Dedifferentiated amniotic fluid mesenchymal stem cell (primary cell): Measurements from ENCODE around the gene PEX7.
"Not testable (repeated sequence)": the region's sequence is repeated elsewhere in the genome, so short reads cannot be mapped to it uniquely, and the experiment has no call there.

Source experiments
- DNase-seq: peaks from one replicate; pipeline ENCODE4 v3.0.0-alpha.2; 2016; ENCODE audit errors: extremely low spot score

PEX7 gene

DNA sequence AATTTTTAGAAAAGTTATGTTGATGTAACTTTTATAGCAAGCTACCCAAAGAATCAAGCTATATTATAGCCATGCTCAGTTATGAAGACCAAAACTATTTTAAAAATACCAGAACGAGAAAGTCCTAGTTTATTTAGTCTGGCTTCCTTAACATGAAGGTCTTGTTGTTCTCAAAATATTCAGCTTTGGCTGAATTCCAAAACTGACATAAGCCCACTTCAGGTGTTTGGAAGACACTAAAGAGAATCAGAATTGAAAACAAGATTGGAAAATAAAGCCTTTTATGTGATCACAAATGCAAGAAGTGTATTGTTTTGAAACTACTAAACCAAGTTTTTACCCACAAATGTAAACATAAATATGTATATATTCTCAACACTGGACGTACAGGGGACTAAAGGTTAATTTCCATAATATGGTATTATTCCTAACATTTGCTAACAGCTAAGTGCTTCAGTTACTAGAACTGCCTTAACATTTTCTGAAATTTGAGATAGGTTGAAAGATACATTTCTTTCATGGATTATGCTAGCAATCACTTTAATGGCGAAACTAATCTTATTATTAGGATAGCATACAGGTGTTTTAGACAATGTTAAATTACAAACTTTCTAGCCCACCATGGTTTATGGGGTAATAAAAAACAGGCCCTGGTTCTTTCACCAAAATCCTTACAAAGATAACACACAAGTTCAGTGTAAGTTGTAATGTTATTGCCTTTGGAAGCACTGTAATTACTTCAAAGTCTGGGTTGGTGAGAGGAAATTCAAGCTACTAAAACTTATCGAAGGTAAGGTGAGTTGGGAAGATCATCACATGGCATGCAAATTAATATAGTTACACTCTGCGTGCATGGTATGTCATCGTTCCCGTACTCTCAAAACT is 31.7 kb upstream of the PEX7 start:
- DNase-seq = no peak

- DNase-seq = no peak
Measured at GRCh38 chr6:136791296-136792094, 30.9 kb upstream of the PEX7 start.

- DNase-seq = no peak
Measured at GRCh38 chr6:136792095-136792409, 30.3 kb upstream of the PEX7 start.

- DNase-seq = peak; percentile 87
Measured at GRCh38 chr6:136792410-136793262, 29.8 kb upstream of the PEX7 start, which contains the start of gene MAP3K5. Gene MAP3K5, minus strand, starts transcription at chr6:136792477. Its CDS starts 320 bp downstream, at chr6:136792157.

DNA sequence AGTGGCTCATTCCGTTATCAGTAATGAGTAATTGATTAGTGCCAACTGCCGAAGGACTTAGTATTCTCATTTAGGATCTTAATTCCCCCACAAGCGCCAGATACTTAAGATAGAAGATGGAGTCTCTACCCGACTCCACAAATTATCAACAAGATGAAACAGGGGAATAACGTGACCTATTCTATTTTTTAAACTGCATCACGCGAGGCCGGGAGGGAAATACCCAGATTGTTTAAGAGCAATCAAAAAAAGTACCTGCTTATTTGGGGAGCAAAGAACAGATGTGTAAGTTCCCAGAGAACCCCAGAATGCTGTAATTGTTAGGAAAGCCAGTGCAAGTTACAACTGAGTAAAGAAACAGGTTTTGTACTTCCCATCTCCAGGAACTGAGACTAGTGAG is 29.0 kb upstream of the PEX7 start:
- no peak for DNase-seq

DNA sequence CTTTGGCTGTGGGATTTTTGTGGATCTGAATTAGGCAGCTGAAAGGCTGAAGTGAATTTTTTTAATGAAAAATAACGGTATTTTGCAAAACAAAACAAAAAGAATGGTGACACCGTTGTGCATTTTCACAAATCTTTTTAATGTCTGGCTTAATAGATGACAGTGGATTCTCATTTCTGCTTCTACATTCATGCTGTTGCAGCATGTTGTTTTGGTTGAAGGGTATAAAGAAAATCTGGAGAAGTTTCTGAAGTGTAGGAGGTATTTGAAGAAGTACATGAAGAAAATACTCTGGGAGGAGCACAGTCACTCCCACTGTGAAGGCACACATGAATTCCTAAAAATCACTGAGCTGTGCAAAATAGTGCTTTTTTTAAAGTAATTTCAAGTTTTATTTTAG is 27.0 kb upstream of the PEX7 start:
- no peak for DNase-seq

- DNase-seq = no peak
Measured at GRCh38 chr6:136795996-136796395, 26.4 kb upstream of the PEX7 start.

GRCh38 chr6:136798044-136798443 is 24.3 kb upstream of the PEX7 start:
- no peak for DNase-seq

GRCh38 chr6:136801581-136801980 is 20.8 kb upstream of the PEX7 start:
- DNase-seq = no peak

GRCh38 chr6:136803608-136804007 is 18.8 kb upstream of the PEX7 start:
- DNase-seq = no peak

DNA sequence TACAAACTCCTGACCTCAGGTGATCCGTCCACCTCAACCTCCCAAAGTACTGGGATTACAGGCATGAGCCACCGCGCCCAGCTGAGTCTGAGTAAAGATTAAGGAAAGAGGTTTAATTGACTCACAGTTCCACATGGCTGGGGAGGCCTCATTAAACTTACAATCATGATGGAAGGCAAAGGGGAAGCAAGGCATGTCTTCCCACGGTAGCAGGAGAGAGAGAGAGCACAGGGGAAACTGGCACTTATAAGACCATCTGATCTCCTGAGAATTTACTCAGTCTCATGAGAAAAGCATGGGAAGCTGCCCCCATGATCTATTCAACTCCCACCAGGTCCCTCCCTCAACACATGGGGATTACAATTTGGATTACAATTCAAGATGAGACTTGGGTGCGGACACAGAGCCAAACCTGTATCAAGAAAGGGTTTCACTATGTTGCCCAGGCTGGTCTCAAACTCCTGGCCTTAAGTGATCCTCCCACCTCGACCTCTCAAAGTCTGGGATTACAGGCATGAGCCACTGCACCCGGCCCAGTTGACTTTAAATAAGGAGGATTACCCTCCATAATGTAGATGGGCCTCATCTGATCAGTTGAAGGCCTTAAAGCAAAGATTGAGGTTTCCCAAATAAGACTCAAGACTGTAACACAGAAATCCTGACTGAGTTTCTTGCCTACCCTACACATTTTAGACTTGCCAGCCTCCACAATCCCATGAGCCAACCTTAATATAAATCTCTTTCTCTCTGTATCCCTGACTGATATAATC is 13.1 kb upstream of the PEX7 start:
- no peak for DNase-seq

GRCh38 chr6:136811272-136811671 is 11.1 kb upstream of the PEX7 start:
- peak; percentile 41 for DNase-seq

DNA sequence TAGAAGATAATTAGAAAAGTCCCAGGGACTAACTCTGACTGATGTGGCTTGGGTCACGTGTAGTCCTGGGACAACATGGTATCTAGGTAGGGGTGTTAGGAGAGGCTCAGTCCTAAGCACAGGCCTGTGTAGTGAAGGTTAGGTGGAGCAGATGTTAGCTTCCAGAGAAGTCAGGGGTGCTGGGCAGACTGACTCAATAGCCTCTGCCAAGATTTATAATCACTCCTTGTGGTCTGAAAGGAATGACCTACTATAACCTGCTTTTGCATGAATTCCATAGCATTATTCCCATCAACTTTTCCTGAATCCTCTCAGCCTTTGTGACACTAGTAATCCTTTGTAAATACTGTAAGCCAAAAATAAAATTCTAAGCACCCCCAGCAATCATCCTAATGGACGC is 10.2 kb upstream of the PEX7 start:
- DNase-seq = no peak

DNA sequence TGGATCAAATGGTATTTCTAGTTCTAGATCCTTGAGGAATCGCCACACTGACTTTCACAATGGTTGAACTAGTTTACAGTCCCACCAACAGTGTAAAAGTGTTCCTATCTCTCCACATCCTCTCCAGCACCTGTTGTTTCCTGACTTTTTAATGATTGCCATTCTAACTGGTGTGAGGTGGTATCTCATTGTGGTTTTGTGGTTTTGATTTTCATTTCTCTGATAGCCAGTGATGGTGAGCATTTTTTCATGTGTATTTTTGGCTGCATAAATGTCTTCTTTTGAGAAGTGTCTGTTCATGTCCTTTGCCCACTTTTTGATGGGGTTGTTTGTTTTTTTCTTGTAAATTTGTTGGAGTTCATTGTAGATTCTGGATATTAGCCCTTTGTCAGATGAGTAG is 6.8 kb upstream of the PEX7 start:
- DNase-seq = not testable (repeated sequence)

GRCh38 chr6:136816656-136817055 is 5.7 kb upstream of the PEX7 start:
- DNase-seq = no peak

- no peak for DNase-seq
Measured at GRCh38 chr6:136820561-136820960, 1.8 kb upstream of the PEX7 start.

DNA sequence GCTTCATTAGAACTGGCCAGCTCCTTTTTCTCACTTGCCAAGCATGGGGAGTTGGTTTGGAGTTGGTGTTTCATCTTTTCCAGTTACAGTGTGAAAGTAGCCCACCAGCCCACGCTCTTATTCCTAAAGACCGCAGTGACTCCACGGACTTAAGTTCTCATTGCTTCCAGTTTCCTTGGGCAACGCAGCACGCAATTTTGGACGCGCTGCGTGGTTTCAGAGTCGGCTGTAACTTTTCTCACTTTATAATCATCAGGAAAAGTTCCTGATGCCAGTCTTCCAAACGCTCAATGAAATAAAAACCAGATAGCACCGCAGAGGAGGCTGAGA is 381 bp upstream of the PEX7 start:
- peak; percentile 40 for DNase-seq

DNA sequence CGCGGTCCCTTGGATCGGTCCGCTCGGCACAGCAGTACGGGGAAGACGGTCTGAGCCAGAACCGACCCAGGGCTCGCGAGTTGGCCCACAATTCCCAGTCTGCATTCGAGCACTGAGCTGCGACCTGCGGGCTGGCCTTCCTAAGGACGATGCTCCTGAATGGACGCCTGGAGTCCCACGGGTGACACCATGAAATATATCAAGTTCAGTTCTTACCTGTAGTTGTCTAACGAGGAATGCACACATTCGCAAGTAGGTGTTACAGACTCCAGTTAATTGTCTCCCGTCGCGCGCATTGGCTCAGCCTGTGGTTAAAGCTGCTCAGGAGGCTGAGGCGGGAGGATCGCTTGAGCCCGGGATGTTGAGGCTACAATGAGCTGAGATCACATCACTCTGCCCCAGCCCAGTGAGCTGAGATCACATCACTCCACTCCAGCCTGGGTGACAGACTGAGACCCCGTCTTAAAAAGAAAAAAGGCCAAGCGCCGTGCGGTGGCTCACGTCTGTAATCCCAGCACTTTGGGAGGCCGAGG is 802 bp downstream of the PEX7 start:
- no peak for DNase-seq

DNA sequence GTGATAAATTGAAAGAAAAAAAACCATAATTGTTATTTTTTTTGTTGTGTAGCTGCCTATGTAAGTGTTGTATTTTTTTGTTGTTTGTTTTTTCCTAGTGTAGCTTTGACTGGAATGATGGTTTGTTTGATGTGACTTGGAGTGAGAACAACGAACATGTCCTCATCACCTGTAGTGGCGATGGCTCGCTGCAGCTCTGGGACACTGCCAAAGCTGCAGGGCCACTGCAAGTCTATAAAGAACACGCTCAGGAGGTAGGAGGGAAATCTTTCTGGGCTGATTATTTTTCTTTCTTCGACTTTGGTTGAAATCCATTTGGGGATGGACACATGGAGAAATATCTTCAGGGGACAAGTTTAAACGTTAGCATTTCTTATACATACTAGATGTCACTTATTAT is 3.8 kb downstream of the PEX7 start:
- no peak for DNase-seq

DNA sequence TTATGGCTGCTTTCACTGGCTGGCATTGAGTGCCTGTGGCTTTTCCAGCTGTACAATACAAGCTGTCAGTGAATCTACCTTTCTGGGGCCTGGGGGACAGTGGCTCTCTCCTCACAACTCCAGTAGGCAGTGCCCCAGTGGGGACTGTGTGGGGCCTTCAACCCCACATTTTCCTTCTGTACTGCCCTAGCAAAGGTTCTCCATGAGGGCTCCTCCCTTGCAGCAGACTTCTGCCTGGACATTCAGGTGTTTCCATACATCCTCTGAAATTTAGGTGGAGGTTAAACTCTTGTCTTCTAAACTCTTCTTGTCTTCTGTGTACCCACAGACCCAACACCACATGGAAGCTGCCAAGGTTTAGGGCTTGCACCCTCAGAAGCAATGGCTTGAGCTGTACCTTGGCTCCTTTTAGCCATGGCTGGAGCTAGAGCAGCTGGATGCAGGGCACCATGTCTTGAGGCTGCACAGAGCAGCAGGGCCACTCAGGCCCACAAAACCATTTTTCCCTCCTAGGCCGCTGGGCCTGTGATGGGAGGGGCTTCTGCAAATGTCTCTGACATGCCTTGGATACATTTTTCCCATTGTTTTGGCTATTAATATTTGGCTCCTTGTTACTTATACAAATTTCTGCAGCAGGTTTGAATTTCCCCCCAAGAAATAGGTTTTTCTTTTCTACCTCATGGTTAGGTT is 9.6 kb downstream of the PEX7 start:
- DNase-seq = no peak
